ENCODE data around the gene ADGRG4.

The ADGRG4 gene

DNA sequence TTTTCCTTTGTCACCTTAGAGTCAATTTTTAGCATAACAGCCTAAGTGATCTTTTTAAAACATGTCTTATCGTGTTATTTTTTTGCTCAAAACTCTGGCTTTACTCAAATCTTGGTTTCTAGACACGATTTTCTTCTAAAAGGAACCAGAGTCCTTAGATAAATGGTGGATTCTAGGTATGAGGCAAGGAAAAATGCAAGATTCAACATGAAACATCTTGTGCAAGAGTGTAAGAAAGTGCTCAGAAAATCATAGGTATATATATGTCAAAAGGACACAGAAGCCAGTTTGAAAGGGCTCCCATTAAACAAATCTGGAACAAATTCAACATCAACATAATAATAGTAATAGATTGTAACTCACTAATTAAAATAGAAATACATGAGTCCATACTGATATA, 8.1 kb upstream of the ADGRG4 start:
- in situ Hi-C loops (cut with MboI; ENCODE audit: low sequenced_read_pairs, unreplicated experiment): no loop called here
- no peak for DNase-seq (ENCODE audit: low spot score)
- TF ChIP-seq, protein P1, sequence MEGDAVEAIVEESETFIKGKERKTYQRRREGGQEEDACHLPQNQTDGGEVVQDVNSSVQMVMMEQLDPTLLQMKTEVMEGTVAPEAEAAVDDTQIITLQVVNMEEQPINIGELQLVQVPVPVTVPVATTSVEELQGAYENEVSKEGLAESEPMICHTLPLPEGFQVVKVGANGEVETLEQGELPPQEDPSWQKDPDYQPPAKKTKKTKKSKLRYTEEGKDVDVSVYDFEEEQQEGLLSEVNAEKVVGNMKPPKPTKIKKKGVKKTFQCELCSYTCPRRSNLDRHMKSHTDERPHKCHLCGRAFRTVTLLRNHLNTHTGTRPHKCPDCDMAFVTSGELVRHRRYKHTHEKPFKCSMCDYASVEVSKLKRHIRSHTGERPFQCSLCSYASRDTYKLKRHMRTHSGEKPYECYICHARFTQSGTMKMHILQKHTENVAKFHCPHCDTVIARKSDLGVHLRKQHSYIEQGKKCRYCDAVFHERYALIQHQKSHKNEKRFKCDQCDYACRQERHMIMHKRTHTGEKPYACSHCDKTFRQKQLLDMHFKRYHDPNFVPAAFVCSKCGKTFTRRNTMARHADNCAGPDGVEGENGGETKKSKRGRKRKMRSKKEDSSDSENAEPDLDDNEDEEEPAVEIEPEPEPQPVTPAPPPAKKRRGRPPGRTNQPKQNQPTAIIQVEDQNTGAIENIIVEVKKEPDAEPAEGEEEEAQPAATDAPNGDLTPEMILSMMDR (IDR thresholded peaks at IDR 0.05; ENCODE audit: borderline replicate concordance, control extremely low read depth, extremely low read depth, insufficient read depth, missing control alignments): no peak

DNA sequence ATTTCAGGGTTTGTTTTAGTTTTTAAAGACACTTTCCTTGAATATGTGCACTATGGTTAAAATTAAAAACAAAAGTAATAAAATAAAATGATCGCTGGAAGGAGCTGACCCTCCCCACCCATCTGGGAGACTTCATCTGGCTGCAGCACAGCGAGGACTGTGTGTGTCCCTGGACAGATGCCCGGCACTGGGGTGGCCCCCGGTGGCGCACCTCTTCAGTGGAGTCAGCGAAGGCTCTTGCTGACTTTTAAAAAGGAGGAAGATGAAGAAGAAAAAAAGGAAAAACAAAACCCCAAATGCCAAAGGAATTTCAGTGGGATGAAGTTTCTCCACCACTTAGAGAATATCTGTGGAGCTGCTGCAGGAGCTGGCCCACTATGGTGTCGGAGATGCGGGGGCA, 5.4 kb upstream of the ADGRG4 start:
- in situ Hi-C loops (cut with MboI; ENCODE audit: low sequenced_read_pairs, unreplicated experiment): no loop called here
- DNase-seq (ENCODE audit: low spot score): no peak
- TF ChIP-seq, protein P1 (IDR thresholded peaks at IDR 0.05; ENCODE audit: borderline replicate concordance, control extremely low read depth, extremely low read depth, insufficient read depth, missing control alignments): no peak

- TF ChIP-seq, protein P1 (IDR thresholded peaks at IDR 0.05; ENCODE audit: borderline replicate concordance, control extremely low read depth, extremely low read depth, insufficient read depth, missing control alignments): no peak
- in situ Hi-C loops (cut with MboI; ENCODE audit: low sequenced_read_pairs, unreplicated experiment): no loop called here
- DNase-seq (ENCODE audit: low spot score): no peak
These were observed 2.3 kb downstream of the ADGRG4 start for GRCh38 chrX:136303041-136303440.

DNA sequence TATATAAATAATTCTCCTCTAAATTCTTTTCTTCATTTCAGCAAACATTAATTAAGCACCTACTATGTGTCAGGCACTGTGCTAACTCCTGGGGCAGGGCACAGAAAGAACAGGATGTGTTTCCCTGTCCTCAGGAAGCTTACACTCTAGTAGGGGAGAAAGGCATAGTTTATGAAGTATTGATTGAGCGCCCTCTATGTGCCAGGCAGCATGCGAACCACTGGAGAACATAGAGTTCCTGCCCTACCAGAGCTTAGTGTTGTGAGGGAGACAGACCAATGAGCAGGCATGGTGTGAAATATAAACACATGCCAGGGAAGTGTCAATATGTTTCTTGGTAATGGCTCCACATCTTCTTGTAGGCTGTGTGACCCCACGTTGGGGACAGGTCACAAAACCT, 3.7 kb downstream of the ADGRG4 start:
- in situ Hi-C loops (cut with MboI; ENCODE audit: low sequenced_read_pairs, unreplicated experiment): no loop called here
- TF ChIP-seq, protein P1 (IDR thresholded peaks at IDR 0.05; ENCODE audit: borderline replicate concordance, control extremely low read depth, extremely low read depth, insufficient read depth, missing control alignments): no peak
- DNase-seq (ENCODE audit: low spot score): no peak

DNA sequence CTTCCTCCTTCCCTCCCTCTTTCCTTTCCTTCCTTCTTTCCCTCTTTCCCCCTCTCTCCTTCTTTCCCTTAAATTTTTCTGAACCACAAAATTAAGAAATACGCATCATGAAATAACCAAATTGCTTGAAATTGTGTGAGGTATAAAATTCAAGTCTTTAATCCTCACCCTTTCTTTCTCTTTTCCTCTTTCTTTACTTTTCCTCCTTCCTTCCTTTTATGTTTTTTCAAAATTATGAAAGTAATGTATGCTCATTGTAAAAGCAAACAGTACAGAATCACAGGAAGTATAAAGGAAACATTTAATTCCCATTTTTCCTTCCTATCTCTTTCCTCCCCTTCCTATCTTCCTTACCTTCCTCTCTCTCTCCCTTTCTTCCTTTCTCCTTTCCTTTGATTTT, 5.4 kb downstream of the ADGRG4 start:
- in situ Hi-C loops (cut with MboI; ENCODE audit: low sequenced_read_pairs, unreplicated experiment): no loop called here
- no peak for DNase-seq (ENCODE audit: low spot score)
- TF ChIP-seq, protein P1 (IDR thresholded peaks at IDR 0.05; ENCODE audit: borderline replicate concordance, control extremely low read depth, extremely low read depth, insufficient read depth, missing control alignments): no peak

DNA sequence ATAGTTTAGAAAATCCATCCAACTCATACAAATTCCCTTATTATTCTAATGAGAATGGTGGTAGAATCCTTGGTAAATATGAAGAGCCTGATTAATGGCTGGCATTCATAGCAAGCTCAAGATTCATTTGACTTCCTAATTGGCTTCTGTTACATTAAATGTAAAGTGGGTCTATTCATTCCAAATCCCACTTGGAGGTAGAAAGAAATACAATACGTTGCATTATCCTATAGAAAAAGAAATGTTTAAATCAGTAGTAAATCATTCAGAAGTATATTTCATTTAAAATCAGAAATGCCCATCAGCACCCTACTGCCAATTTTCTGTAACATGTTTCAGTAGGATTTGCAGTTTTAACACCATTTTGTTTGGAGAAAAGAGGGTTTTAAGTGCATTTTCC, 6.7 kb downstream of the ADGRG4 start:
- TF ChIP-seq, protein P1 (IDR thresholded peaks at IDR 0.05; ENCODE audit: borderline replicate concordance, control extremely low read depth, extremely low read depth, insufficient read depth, missing control alignments): no peak
- in situ Hi-C loops (cut with MboI; ENCODE audit: low sequenced_read_pairs, unreplicated experiment): no loop called here
- DNase-seq (ENCODE audit: low spot score): no peak

DNA sequence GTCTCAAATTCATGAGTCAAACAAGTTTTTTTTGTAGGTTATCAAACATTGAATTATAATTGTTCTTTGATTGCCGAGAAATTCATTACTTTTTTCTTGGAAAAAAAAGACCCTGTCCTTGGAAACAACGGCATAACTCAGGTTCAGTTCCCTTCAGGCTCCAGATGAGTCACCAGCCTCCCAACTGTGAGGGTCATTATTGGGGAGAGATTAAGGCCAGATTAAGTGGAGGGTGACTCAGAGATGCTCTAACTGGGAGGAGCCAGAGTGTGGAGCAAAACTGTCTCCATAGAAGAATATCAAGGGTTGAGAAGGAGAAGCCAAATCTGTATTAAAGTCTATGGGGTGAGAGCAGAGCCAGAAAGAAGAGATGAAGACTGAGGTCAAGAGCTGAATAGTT, 9.6 kb downstream of the ADGRG4 start:
- TF ChIP-seq, protein P1 (IDR thresholded peaks at IDR 0.05; ENCODE audit: borderline replicate concordance, control extremely low read depth, extremely low read depth, insufficient read depth, missing control alignments): no peak
- DNase-seq (ENCODE audit: low spot score): no peak
- in situ Hi-C loops (cut with MboI; ENCODE audit: low sequenced_read_pairs, unreplicated experiment): no loop called here

Measured in GM13976 (cell line).